Mesenteric fat pad (tissue), 1 donor: ENCODE measurements around the gene CARD11. TPM values are rescaled to one million over a fixed set of nuclear protein-coding genes. Genes with fewer than 3 reads are reported as not detected.
"Not testable (repeated sequence)": the region's sequence is repeated elsewhere in the genome, so short reads cannot be mapped to it uniquely, and the experiment has no call there.

Experiments
- DNase-seq: peaks from one replicate; pipeline ENCODE4 v3.0.0-alpha.2; 2020; ENCODE audit warnings: low spot score
- total RNA-seq: library from RNA; stranded (reverse); fragmentation: NEBNext Ultra II Directional; extraction: Animal tissue kit (Norgen Biotek cat#: 25700); gene quantifications from one replicate; pipeline ENCODE4 v1.2.1, GENCODE V29; 2021
- donor health status: DM: yes; HTN: yes; CAD: no.

The CARD11 gene
- total RNA-seq, 1 donor from 2014 or later: 0.42 TPM

- DNase-seq: no peak
Measured at GRCh38 chr7:3021825-3022224, 21.8 kb downstream of the CARD11 start.

GRCh38 chr7:3021224-3021623 lies 22.4 kb downstream of the CARD11 start:
- not testable (repeated sequence) for DNase-seq

- DNase-seq: no peak
Measured at GRCh38 chr7:3020416-3020815, 23.3 kb downstream of the CARD11 start.

GRCh38 chr7:3019801-3020200 lies 23.9 kb downstream of the CARD11 start:
- DNase-seq: no peak

- DNase-seq: peak; percentile 81
Measured at GRCh38 chr7:3013975-3014792, 29.5 kb downstream of the CARD11 start.

GRCh38 chr7:3011211-3011852 lies 32.3 kb downstream of the CARD11 start:
- no peak for DNase-seq

GRCh38 chr7:3010161-3010560 lies 33.5 kb downstream of the CARD11 start:
- no peak for DNase-seq

- DNase-seq: peak; percentile 75
Measured at GRCh38 chr7:3009086-3009485, 34.6 kb downstream of the CARD11 start.

GRCh38 chr7:3008386-3008785 lies 35.3 kb downstream of the CARD11 start:
- DNase-seq: no peak

GRCh38 chr7:3007696-3008095 lies 36.0 kb downstream of the CARD11 start:
- no peak for DNase-seq

- peak; percentile 18 for DNase-seq
Measured at GRCh38 chr7:3005257-3005656, 38.4 kb downstream of the CARD11 start.

GRCh38 chr7:3003936-3004335 lies 39.7 kb downstream of the CARD11 start:
- peak; percentile 74 for DNase-seq

GRCh38 chr7:3002631-3003030 lies 41.0 kb downstream of the CARD11 start:
- peak; percentile 43 for DNase-seq

GRCh38 chr7:3000566-3000965 lies 43.1 kb downstream of the CARD11 start:
- peak; percentile 72 for DNase-seq

GRCh38 chr7:2999078-2999500 lies 44.6 kb downstream of the CARD11 start:
- DNase-seq: no peak

GRCh38 chr7:2997014-2997413 lies 46.7 kb downstream of the CARD11 start:
- DNase-seq: peak; percentile 45

- peak; percentile 55 for DNase-seq
Measured at GRCh38 chr7:2996141-2996540, 47.5 kb downstream of the CARD11 start.

- DNase-seq: no peak
Measured at GRCh38 chr7:2993868-2994267, 49.8 kb downstream of the CARD11 start.

- DNase-seq: no peak
Measured at GRCh38 chr7:2993396-2993795, 50.3 kb downstream of the CARD11 start.

GRCh38 chr7:2990949-2991470 lies 52.7 kb downstream of the CARD11 start:
- DNase-seq: no peak

- DNase-seq: peak; percentile 59
Measured at GRCh38 chr7:2986561-2986960, 57.1 kb downstream of the CARD11 start.

- peak; percentile 68 for DNase-seq
Measured at GRCh38 chr7:2985866-2986265, 57.8 kb downstream of the CARD11 start.
